RPMI7951 (cell line): ENCODE results near the gene RRP15. TPM values are rescaled to one million over a fixed set of nuclear protein-coding genes. Genes with fewer than 3 reads are reported as not detected.
A peak's percentile ranks its signal among the peaks of the same experiment; 100 is the strongest.
"Not testable (repeated sequence)": the region's sequence is repeated elsewhere in the genome, so short reads cannot be mapped to it uniquely, and the experiment has no call there.

Experiments
- DNase-seq: peaks from one replicate; pipeline ENCODE4 v3.0.0-alpha.2; 2012; ENCODE audit warnings: low read depth
- total RNA-seq: library from RNA; depleted of rRNA; stranded (reverse); fragments of >200 nt; shearing (Covaris generic); gene quantifications from 2 replicates; pipeline ENCODE4 v1.2.3, GENCODE V29; 2014

The RRP15 gene
- total RNA-seq, 1 experiment from 2014 or later: 5.3 TPM

DNA sequence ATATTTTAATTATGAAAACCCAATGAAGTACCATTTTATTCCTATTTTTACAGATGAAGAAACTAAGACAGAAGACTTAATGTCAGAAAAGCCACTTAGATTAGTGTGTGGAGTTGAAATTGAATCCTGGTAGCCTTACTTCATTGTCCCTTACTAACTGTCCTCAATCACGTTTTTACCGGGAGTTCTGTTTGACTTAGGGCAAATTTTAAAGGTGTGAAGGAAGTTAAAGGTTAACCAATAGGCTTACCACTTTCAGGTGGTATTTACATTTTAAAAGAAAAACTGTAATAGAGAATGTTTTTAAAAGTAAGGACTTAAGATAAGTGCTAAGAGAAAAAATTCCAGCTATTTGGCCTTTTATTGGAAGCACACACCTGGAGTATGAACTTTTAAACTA, 12.4 kb downstream of the RRP15 start:
- no peak for DNase-seq

DNA sequence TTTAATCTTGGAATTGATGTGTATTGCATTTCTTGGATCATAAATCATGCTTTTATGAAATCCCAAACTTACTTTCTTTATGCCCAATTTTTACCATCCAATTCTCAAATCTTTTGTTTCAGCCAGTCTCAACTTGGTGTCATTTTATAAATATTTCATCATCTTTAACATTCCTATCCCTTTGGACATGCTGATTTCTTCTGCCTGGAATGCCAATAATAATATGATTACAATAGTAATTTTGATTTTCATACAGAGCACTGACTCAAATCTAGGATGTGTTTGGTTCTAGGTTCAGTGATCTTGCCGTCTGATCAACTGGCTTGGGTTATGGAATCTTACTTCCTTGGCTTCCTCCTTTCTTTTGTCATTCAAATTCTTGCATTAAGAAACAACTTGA, 12.8 kb downstream of the RRP15 start:
- no peak for DNase-seq

DNA sequence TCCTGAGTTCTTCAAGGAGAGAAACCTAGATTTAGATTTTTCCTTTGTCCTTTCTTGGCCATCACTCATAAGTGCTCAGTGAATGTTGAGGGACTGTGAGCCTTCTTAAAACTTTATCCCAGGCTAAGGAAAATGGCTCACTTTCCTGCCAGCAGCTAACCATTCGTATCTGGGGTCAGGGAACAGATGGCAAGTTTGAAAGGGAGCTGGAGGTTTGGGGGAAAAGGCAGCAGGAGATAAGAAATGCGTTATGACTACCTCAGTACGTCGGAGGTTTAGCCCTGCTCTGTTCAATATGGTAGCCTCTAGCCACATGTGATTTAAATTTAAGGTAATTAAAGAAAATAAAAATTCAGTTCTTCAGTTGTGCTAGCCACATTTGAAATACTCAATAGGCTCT, 13.3 kb downstream of the RRP15 start:
- DNase-seq: no peak

DNA sequence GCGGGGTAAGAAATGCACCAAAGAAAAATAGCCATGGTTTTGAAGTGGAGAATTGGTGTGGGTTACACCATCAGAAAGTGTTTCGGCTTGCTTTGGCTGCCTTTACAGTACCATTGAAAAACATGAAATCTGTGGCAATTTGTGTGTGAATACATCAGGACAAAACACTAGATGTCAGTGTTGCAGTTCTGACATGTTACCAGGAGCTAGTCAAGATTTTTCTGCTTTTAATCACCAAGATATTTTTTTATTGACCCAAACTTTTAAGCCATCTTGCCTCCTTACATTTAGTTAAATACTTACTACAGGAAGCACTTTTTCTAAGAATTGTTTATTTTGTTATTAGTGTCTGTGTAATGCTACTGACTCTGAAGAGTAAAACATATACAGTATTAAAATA, 14.3 kb downstream of the RRP15 start:
- DNase-seq: peak; percentile 38

DNA sequence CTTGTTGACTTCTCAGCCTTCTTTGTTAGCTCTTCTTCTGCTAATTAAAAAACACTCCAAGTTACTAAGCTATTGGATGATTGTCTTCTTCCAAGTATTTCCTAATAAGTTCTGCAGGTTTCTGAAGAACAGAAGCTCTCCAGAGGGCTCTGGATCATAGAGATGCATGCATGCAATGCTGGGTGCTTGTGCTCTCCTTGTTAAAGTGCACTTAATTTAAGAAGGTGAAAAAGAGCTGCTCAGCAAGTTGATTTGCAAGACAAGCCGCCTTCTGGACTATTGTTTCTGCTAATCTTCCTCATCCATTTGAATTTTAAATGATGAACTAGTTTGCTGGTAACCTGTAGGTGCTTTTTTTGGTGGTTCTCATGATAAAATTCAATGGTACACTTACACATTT, 16.1 kb downstream of the RRP15 start:
- no peak for DNase-seq

DNA sequence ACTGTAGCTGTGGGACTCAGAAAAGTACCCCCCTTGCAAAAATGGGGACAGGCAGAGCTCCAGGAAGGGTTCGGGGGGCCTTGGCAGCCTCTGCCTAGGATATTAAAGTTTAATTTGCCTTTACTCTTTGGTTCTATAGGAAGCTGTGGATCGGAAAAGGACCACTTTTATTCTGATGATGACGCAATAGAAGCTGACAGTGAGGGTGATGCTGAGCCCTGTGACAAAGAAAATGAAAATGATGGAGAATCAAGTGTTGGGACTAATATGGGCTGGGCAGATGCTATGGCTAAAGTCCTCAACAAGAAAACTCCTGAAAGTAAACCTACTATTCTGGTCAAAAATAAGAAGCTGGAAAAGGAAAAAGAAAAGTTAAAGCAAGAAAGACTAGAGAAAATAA, 17.1 kb downstream of the RRP15 start:
- no peak for DNase-seq

DNA sequence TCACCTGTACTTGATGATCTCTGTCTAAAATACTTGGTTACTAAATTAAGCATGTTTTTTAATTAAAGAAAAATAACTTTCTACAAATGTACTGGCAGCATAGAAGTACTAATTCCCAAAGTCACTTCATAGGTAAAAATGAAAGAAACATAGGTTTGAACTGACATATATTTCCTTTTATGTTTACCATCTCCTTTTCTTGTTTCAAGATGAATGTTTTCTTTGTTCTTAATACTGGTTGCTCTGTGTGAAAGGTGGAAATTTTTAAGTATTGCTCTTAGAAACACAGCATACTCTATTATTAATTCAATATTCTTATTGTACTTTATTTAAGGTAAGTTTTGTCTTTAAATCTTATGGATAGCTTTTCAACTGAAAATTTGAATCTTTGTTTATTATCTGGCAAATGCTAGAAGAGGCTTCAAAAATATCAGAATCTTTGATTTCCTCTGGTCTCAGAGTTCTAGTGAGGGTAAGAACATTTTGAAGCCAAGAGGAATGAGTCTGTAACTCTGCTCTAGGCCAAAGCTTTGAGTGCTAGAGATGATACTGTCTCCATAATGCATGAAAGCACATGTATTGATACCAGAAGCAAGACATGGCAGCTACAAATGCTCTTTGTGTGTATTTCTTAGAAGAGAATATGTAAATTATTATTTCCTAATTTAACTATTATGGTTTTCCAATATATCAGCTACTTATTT, 18.2 kb downstream of the RRP15 start:
- no peak for DNase-seq

DNA sequence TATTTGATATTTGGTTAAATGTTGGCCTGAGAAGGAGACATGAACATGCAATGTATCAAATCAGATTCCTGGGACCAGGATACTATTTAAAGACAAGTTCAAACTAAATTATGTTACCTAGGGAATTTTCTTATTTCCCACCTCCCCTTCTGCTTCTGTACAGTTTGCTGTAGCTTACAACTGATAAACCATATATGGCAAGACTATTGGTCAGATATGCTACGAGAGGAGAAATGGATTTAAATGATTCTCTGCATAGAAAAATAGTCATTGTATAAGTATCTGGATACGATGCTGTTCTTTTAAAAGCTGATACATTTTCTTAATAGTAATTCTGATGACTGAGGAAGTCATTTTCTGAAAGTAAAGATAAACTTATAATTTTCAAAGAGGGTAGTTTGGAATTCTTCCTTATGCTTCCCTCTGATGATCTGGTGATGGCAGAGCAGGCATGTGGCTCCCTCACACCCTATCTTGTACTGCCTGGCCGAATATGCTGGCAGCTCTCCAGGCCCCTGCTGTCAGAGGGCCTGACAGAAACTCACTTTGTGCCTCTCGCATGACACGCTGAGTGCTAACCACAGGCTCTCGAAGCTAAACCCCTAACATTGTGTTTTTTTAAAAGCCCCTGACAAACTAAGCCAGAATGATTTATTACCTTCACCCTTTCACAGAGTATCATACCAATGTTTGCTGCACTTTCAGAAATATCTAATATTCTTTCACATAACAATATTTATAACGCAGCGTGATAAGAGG, 19.4 kb downstream of the RRP15 start:
- DNase-seq: peak; percentile 34

DNA sequence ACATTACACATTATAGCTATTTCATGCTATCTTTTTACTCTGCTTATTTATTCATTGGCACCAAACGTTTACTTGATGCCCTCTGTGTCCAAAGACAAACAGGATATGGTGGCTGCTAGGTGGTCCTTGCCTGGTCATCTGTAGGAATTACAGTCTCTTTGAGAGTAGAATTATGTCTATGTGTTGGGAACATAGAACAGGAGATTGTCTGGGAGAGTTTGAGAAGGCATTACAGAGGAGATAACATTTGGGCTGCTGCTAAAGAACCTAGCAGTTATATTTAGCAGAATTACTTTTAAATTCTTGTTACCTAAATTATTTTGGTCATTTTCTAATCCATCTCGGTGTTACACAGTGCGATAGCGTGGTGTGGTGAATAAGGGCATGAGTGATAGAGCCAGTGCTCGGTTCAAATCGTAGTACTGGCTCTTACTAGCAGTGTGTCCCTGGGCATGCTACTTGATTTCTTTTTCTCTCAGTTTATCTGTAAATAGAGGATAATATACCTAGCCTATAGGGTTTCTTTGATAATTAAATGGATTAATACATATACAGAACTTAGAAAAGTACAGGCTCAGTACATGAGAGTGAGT, 20.5 kb downstream of the RRP15 start:
- DNase-seq: no peak

DNA sequence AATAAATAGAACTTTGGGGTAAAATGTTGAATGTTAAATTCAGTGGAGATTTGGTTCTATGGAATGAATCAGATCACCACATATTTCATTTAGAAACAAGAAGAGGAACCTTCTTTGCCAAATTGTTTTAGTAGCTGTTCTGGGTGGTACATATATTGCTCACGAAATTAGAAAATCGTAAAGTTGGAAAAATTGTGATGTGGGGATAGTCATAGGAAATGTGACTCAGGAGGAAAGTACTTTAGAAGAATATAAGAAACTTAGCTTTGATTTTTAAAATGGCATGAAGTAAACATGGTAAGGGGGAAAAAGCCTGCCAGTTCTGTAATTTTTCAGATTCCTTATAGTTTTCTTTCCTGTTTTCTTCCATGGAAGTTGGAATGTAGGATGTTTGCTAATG, 27.4 kb downstream of the RRP15 start:
- no peak for DNase-seq

DNA sequence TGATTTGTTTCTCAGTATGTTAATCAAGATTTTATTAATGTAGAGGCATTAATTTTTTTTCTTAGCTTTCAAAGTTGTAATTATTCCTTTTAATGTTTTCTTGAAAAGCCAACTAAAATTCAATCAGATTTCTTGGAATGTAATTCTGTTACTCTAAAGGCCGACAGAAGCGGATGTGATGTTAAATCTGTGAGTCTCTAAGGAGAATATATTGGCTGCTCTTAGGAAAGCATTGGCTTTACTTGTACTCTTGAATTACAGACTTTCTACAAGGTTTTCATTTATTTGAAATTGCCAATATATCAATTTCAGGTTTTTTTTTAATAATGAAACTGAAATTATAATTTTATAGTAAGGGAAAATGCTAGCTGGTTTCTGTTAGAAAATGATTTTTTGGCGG, 29.2 kb downstream of the RRP15 start:
- DNase-seq: no peak

DNA sequence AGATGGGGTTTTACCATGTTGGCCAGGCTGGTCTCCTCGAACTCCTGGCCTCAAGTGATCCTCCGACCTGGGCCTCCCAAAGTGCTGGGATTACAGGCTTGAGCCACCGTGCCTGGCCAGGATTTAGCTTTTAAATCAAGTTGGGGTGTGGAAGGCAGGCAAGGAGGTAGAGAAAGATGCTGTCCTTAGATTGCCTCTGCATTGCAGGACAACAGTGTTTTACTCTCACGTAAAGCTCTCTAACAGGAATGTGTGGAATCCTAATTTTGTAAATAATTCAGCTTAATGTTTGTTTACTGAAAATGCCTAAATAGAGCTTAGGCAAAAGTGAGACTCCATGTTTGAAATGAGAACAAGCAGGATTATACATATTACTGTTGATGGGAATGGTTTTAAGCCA, 30.5 kb downstream of the RRP15 start:
- DNase-seq: no peak

DNA sequence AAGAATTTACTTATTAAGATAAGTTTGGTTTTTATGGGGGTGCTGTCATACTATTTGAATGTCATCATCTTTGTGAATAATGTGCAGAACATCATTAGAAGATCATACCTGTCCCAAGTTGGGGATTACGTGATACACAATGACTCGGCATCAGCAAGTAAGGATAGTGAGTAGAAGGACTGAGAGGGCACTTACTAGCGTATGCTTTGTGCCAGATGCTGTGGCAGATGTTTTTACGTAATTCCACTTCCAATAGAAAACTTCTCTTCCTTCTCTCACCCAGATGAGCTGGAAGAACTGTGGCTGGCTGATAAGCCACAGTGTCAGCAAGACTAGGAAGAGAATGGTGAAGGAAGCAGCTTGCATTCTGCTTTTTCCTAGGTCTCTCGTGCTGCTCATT, 32.0 kb downstream of the RRP15 start:
- no peak for DNase-seq

DNA sequence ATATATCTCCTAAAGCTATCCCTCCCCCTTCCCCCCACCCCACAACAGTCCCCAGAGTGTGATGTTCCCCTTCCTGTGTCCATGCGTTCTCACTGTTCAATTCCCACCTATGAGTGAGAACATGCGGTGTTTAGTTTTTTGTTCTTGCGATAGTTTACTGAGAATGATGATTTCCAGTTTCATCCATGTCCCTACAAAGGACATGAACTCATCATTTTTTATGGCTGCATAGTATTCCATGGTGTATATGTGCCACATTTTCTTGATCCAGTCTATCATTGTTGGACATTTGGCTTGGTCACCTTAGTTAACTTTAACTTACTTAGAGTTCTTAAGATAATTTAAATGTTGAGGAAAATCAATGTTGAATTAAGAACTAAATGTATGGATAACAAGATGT, 35.1 kb downstream of the RRP15 start:
- not testable (repeated sequence) for DNase-seq

DNA sequence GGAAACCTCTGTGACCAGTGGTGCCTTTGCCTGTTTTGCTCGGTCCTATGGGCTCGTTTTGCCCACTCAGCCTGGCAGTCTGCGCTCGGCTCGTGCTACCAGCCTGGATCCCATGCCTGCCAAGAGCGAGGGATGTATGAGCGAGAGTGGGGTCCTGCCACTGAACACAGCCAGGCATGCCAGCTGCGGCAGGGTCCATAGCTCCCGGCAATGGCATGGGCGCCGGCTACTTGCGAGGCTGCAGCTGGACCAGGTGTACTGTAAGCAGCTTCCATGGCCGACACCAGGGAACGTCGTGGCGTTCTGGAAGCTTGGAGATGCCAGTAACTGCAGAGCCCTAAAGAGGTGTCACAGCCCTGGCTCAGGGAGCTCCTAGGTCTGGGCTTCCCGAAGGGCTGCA, 37.7 kb downstream of the RRP15 start:
- DNase-seq: no peak

DNA sequence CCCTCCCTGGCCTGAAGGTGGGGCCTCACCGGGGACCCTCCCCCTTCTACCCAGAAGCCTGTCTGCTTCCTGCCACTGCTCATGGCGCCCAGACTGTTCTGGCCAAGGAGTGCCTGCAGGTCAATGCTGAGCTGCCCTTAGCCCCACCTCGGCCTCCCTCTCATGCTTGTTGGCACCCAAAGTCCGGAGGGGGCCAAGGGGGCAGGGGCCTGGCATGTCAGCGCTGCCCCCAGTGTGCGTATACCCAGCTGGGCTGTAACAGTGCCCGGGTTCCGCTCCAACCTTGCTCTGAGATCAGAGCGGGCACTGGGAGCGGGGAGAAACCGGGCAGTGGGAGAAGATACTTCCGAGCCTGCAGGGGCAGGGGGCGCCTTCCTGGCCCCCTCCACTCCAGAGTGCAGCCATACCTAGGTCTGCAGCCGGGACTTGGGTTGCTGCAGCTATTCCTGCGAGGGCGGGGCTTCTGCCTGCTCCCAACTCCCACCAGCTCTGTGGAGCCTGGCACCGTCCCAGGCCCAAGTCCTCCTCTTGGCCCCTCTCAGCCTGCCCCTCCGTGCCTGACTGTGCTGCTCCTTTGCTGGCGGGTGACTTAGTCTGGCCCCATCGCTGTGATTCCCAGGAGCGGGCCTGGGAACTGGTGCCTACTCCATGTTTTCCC, 38.6 kb downstream of the RRP15 start:
- no peak for DNase-seq

DNA sequence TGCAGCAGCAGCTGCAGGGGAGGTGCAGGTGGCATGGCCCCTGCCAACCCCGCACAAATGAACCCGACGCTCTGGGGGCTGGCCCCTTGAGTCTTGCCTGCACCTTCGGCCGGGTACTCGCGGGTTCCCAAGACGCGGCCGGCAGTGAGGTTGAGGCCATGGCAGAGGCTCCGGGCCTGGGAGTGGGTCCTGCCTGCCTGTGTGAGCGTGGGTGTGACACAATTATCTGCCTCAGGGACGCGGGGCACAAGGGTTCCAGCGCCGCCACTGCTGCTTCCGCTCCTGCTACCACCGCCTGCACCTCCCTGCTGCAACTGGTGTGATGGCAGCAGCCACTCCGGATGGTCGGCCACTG, 39.1 kb downstream of the RRP15 start:
- DNase-seq: no peak

DNA sequence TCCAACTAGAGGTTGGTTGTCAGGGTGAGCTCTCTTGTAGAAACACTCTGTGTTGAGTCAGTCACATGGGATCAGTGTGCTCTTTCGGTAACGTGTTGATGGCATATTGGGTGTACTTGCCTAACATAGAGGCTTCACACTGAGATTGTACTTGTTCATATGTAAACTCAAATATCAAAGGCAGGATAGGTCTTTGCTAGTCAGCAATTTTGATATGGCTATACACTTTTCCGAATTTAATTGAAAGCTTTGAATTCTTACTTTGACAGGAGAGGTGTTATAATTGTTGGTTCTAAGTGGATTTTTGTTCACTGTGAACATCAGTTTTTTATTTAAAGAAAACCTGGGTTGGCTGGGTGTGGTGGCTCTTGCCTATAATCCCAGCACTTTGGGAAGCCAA, 43.7 kb downstream of the RRP15 start:
- DNase-seq: no peak

DNA sequence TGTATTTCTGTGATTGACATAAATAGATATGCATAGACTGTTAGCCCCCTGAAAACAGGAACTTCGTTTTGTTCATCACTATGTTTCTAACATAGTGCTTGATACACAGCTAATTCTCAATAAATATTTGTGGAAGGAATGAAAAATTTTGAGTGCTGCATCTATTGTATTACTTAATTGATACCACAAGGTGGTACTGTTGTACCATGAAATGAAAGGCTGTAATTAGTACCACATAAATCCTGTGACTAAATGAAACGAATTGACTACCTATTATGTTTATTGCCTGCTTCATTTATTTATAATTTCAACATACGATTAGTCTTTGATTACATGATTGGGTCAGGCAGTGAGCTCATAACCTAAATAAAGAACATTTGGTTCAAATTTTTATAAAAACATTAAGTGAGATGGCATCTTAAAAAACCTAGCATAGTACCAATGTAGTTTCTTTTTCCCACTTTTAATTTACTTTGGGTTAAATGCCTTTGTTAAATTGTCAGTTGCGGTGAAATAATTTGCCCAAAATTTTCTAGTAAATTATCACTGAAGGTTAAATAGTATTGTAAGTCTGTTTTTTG, 45.0 kb downstream of the RRP15 start:
- peak; percentile 46 for DNase-seq

DNA sequence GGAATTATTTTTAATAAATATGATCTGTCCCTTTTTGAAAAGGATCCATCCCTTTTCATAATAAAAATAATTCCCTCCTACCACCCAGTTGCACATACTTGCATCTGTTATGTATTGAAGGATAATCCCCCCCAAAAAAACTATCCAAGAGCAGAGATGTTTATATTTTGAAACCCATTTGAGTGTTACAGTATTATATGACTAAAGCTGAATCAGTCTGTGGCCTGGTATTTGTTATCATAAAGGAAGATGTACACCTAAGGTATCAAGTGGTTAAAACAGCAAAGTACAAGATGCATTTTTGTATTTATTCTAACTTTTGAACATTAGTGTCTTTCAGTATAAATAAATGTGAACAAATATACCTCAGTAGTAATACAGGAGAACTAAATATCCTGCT, 47.3 kb downstream of the RRP15 start:
- no peak for DNase-seq

DNA sequence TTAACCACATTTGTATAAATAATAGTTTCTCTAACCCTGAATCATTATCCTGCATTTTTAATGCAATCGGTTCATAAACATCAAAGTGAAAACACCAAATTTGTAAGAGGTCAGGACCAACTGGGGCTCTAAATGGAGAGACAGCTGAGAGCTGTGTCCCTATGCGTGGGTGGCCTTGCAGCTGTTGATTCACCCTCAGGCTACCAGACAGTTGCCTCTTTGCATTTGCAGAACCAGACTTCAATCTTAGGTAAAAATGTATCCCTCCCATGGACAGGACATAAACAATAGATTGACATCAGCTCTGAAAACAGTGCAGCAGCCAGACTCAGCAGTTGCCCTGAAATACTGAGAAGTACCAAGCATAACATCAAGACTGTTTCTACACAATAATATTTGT, 51.2 kb downstream of the RRP15 start:
- peak; percentile 62 for DNase-seq

DNA sequence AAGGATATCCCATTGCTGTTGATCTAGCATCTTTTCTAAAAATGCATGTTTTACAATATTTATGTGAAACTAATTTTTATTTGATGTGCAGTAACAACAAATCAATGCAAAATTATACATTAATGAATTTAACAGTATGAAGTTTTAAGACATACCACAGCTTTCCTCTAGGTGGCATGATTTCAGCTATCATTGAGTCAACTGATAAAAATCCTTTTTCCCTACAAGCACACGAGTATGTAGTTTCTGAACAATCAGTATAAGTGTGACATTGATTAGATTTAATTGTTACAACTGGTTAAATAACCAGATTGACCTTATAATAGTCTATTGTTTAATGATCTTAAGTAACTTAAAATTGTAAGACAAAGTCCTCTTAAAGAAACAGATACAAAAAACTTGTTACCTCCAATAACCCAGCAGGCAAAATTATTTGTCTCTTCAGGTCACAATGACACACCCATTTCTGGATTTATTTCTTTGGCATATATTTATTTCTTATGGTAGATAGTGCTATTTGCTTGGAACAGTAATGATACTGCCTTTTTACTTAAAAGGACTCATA, 54.3 kb downstream of the RRP15 start:
- peak; percentile 44 for DNase-seq
